Osteoblast (primary cell): ENCODE measurements around the gene UCHL1. TPM values are rescaled to one million over a fixed set of nuclear protein-coding genes. Genes with fewer than 3 reads are reported as not detected.

Experiments used
- DNase-seq: peaks from one replicate; pipeline ENCODE4 v3.0.0; 2011; ENCODE audit warnings: low spot score, mixed read lengths; ENCODE audit not compliant: insufficient read length; ENCODE audit errors: missing footprints
- H2AFZ ChIP-seq: 2 replicates; pipeline ENCODE4 v1.6.0; 2011; ENCODE audit warnings: mild to moderate bottlenecking, low read length
- H3K27ac ChIP-seq: 2 replicates; pipeline ENCODE4 v1.5.1; 2011; ENCODE audit warnings: mild to moderate bottlenecking, low read depth, low read length, moderate library complexity
- H3K27me3 ChIP-seq: 2 replicates; pipeline ENCODE4 v1.6.0; 2012; ENCODE audit warnings: mild to moderate bottlenecking, control low read depth, inconsistent platforms, low read length, moderate library complexity; ENCODE audit not compliant: insufficient read depth
- H3K36me3 ChIP-seq: 2 replicates; pipeline ENCODE4 v1.5.1; 2011; ENCODE audit warnings: mild to moderate bottlenecking, low read length, control low read depth, moderate library complexity; ENCODE audit not compliant: insufficient read depth
- H3K4me1 ChIP-seq: 2 replicates; pipeline ENCODE4 v1.5.1; 2011; ENCODE audit warnings: mild to moderate bottlenecking, low read length, control low read depth, moderate library complexity; ENCODE audit not compliant: insufficient read depth
- H3K4me2 ChIP-seq: 2 replicates; pipeline ENCODE4 v1.6.0; 2011; ENCODE audit warnings: mild to moderate bottlenecking, low read length; ENCODE audit not compliant: insufficient read depth
- H3K4me3 ChIP-seq: fragments of 200-600 bp; sonication (generic); 3 replicates; pipeline ENCODE4 v1.5.1; 2012; ENCODE audit warnings: mild to moderate bottlenecking, low read length, inconsistent platforms; ENCODE audit not compliant: insufficient read depth
- H3K79me2 ChIP-seq: 2 replicates; pipeline ENCODE4 v1.6.0; 2012; ENCODE audit warnings: mild to moderate bottlenecking, low read length, control low read depth, inconsistent platforms; ENCODE audit not compliant: insufficient read depth
- H3K9me3 ChIP-seq: 2 replicates; pipeline ENCODE4 v1.5.1; 2011; ENCODE audit warnings: low read depth, low read length, control low read depth
- H4K20me1 ChIP-seq: 2 replicates; pipeline ENCODE4 v1.6.0; 2012; ENCODE audit warnings: mild to moderate bottlenecking, low read length, control low read depth; ENCODE audit not compliant: insufficient read depth
- total RNA-seq: library from RNA; depleted of rRNA; stranded (reverse); fragments of >200 nt; gene quantifications from 2 replicates; pipeline ENCODE4 v1.2.3, GENCODE V29; 2012
- TF ChIP-seq, protein P1 (sequence below): IDR thresholded peaks from 2 replicates; pipeline ENCODE4 v1.5.1; 2011; ENCODE audit warnings: mild to moderate bottlenecking, low read depth, low read length, moderate library complexity; ENCODE audit errors: extremely low read depth

Gene UCHL1
- total RNA-seq, 1 donor: 348 TPM

DNA sequence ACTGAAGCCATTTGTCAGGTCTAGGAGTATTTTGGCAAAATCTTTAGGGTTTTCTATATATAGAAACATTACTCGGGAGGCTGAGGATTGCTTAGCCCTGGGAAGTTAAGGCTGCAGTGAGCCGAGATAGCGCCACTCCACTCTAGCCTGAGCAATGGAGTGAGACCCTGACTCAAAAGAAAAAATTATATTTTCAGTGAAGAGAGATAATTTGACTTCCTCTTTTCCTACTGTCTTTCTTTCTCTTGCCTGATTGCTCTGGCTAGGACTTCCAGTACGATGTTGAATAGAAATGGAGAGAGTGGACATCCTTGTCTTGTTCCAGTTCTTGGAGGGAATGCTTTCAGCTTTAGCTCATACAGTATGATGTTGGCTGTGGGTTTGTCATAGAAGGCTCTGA is 44.4 kb downstream of the UCHL1 start:
- H3K27ac ChIP-seq: no peak overlapping the region
- TF ChIP-seq, protein P1, sequence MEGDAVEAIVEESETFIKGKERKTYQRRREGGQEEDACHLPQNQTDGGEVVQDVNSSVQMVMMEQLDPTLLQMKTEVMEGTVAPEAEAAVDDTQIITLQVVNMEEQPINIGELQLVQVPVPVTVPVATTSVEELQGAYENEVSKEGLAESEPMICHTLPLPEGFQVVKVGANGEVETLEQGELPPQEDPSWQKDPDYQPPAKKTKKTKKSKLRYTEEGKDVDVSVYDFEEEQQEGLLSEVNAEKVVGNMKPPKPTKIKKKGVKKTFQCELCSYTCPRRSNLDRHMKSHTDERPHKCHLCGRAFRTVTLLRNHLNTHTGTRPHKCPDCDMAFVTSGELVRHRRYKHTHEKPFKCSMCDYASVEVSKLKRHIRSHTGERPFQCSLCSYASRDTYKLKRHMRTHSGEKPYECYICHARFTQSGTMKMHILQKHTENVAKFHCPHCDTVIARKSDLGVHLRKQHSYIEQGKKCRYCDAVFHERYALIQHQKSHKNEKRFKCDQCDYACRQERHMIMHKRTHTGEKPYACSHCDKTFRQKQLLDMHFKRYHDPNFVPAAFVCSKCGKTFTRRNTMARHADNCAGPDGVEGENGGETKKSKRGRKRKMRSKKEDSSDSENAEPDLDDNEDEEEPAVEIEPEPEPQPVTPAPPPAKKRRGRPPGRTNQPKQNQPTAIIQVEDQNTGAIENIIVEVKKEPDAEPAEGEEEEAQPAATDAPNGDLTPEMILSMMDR: no peak
- H3K4me1 ChIP-seq: no peaks in the 10 kb centered on the region
- H2AFZ ChIP-seq: no peak overlapping the region
- H3K4me3 ChIP-seq: no peak overlapping the region
- no peaks in the 10 kb centered on the region for H4K20me1 ChIP-seq
- H3K79me2 ChIP-seq: no peaks in the 10 kb centered on the region
- DNase-seq: no peak
- H3K9me3 ChIP-seq: no peaks in the 10 kb centered on the region
- H3K4me2 ChIP-seq: no peak overlapping the region
- no peaks in the 10 kb centered on the region for H3K27me3 ChIP-seq
- no peaks in the 10 kb centered on the region for H3K36me3 ChIP-seq

DNA sequence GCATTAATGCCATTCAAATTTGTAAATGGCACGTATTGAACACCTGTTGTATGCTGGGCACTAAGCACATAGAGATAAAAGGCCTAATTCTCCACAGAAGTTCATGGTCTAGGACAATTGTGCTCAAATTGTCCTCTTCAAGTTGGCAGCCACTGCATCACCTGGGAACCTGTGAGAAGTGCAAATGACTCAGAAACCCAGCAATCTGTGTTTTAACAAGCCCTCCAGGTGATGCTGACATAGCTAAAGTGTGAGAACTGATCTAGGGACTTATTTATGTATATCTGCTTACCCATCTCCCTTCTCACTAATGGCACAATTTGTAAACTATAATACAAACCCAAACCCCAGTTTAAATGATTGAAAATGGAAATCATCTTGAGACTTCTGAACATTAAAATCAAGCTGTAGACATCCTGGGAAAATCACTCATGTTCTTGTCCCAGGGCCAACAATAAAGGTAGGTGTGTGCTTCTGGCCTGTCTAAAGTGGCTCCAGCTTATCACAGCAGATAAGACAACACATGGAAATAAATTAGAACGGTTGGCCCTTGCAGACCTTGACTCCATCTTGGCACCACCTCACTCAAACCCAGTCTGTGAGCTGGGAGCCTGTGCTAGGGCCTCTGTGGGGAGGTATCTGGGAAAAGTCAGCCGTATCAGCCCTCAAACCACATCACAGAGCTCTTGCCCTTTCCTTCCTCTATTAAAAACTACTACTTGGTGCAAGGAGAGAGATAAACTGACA is 46.8 kb downstream of the UCHL1 start:
- Histone ChIP-seq H3K79me2 (no peaks in the 10 kb centered on the region), H3K9me3 (no peaks in the 10 kb centered on the region), H3K4me2 (no peak overlapping the region), H3K27ac (no peak overlapping the region), H2AFZ (no peak overlapping the region), H3K36me3 (no peaks in the 10 kb centered on the region), H3K4me3 (no peak overlapping the region), H3K4me1 (no peaks in the 10 kb centered on the region), H3K27me3 (no peaks in the 10 kb centered on the region), H4K20me1 (no peaks in the 10 kb centered on the region)
- TF ChIP-seq, protein P1: no peak
- DNase-seq: no peak

DNA sequence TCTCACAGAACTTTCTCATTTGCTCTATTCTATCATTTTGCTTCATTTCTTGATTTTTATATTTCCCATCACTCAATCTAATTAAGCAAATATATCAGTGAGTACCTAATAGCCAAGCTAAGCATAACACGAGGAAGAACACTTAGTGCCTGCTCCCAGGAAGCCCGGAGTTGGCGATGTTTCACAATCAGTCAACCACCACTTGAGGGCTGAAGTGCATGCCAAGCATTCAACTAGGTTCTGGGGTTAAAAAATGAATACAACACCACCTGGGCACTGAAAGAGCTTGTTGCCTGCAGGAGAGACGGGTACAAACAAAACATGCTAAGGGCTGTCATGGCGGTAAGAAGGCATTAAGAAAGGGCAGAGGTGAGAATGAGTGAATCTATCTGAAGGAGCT is 47.5 kb downstream of the UCHL1 start:
- H3K4me3 ChIP-seq: no peak overlapping the region
- no peaks in the 10 kb centered on the region for H3K4me1 ChIP-seq
- no peaks in the 10 kb centered on the region for H3K79me2 ChIP-seq
- no peak overlapping the region for H2AFZ ChIP-seq
- no peaks in the 10 kb centered on the region for H3K36me3 ChIP-seq
- H4K20me1 ChIP-seq: no peaks in the 10 kb centered on the region
- H3K27me3 ChIP-seq: no peaks in the 10 kb centered on the region
- TF ChIP-seq, protein P1: no peak
- no peak overlapping the region for H3K27ac ChIP-seq
- no peak overlapping the region for H3K4me2 ChIP-seq
- no peak for DNase-seq
- no peaks in the 10 kb centered on the region for H3K9me3 ChIP-seq

DNA sequence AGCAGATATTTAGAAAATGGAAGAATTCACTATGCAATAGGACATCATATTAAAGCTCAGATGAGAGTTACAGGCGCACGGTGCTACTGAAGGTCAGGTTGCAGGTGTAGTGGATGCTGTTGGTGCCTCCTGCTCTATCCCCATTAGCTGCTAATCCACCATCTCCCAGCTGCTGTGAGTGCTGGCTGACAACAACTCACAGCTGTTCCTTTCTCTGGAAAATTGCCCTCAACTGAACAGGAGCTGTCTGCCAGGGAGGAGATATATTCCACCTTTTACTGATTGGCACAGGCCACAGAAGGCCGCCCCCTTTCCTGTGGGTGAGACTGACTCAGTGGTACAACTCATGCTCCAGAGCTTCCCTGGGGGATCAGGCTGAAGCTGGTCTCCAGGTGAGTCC is 48.7 kb downstream of the UCHL1 start:
- no peaks in the 10 kb centered on the region for H4K20me1 ChIP-seq
- no peaks in the 10 kb centered on the region for H3K36me3 ChIP-seq
- no peak overlapping the region for H3K27ac ChIP-seq
- H3K9me3 ChIP-seq: no peaks in the 10 kb centered on the region
- no peak for DNase-seq
- H3K27me3 ChIP-seq: no peaks in the 10 kb centered on the region
- H3K4me2 ChIP-seq: no peak overlapping the region
- H3K79me2 ChIP-seq: no peaks in the 10 kb centered on the region
- no peak overlapping the region for H3K4me3 ChIP-seq
- no peak overlapping the region for H2AFZ ChIP-seq
- TF ChIP-seq, protein P1: no peak
- H3K4me1 ChIP-seq: no peaks in the 10 kb centered on the region
